K562 (cell line): ENCODE results near the gene CFAP20.

Experiments
- CCAR2 ChIP-seq: fragments of 200-400 bp; formaldehyde crosslinking; IDR thresholded peaks from 2 replicates; pipeline ENCODE4 v1.6.1; 2017; ENCODE audit warnings: mild to moderate bottlenecking, low read depth, low read length
- GTF2F1 ChIP-seq: IDR thresholded peaks from 2 replicates; pipeline ENCODE4 v1.6.1; 2011; ENCODE audit warnings: low read depth, low read length, improper control_type of control experiment
- PTBP1 ChIP-seq: fragments of 200-400 bp; formaldehyde crosslinking; IDR thresholded peaks from 2 replicates; pipeline ENCODE4 v1.6.1; 2017; ENCODE audit warnings: low read depth, low read length

- TF ChIP-seq PTBP1, result no peak
- no peak for TF ChIP-seq CCAR2
- no peak for TF ChIP-seq GTF2F1
These were observed 19.9 kb downstream of the CFAP20 start for GRCh38 chr16:58109330-58109729.
